ENCODE data around the gene GLUD1.
"Not testable (repeated sequence)": the region's sequence is repeated elsewhere in the genome, so short reads cannot be mapped to it uniquely, and the experiment has no call there.

Gene GLUD1

DNA sequence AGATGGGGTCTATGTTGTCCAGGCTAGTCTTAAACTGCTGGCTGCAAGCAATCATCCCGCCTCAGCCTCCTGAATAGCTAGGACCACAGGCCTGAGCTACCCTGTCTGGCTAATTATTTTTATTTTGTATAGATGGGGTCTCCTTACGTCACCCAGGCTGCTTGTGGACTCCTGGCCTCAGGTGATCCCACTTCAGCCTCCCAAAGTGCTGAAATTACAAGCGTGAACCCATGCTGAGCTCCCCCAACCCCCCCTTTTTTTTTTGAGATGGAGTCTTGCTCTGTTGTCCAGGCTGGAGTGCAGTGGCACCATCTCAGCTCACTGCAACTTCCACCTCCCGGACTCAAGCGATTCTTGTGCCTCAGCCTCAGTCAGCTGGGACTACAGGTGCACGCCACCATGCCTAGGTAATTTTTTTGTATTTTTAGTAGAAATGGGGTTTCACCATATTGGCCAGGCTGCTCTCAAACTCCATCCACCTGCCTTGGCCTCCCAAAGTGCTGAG lies 49.2 kb downstream of the GLUD1 start:
- CTCF ChIA-PET, result interaction anchor here (0.6 kb wide), 1 partner anchor 474 kb away, joined by 4 read pairs; no protein-coding TSS in a partner anchor
- POLR2A ChIA-PET (ENCODE audit: low non-redundant PET), result no interaction called here
- TF ChIP-seq, protein P1, sequence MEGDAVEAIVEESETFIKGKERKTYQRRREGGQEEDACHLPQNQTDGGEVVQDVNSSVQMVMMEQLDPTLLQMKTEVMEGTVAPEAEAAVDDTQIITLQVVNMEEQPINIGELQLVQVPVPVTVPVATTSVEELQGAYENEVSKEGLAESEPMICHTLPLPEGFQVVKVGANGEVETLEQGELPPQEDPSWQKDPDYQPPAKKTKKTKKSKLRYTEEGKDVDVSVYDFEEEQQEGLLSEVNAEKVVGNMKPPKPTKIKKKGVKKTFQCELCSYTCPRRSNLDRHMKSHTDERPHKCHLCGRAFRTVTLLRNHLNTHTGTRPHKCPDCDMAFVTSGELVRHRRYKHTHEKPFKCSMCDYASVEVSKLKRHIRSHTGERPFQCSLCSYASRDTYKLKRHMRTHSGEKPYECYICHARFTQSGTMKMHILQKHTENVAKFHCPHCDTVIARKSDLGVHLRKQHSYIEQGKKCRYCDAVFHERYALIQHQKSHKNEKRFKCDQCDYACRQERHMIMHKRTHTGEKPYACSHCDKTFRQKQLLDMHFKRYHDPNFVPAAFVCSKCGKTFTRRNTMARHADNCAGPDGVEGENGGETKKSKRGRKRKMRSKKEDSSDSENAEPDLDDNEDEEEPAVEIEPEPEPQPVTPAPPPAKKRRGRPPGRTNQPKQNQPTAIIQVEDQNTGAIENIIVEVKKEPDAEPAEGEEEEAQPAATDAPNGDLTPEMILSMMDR (conservative IDR thresholded peaks at IDR 0.05; ENCODE audit: low read depth), result no peak
- no peak for DNase-seq (ENCODE audit: low spot score)
- H3K27ac ChIP-seq, result no peak overlapping the region

DNA sequence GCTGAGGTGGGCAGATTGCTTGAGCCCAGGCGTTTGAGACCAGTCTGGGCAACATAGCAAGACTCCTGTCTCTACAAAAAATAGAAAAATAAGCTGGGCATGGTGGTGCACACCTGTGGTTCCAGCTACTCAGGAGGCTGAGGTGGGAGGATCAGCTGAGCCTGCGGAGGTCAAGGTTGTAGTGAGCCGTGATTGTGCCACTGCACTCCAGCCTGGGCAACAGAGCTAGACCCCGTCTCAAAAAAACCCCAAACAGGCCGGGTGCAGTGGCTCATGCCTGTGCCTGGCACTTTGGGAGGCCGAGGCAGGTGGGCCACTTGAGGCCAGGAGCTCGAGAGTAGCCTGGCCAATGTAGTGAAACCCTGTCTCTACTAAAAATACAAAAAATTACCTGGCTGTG lies 51.1 kb downstream of the GLUD1 start:
- CTCF ChIA-PET; DNase-seq (ENCODE audit: low spot score); POLR2A ChIA-PET (ENCODE audit: low non-redundant PET); H3K27ac ChIP-seq: not testable (repeated sequence)

DNA sequence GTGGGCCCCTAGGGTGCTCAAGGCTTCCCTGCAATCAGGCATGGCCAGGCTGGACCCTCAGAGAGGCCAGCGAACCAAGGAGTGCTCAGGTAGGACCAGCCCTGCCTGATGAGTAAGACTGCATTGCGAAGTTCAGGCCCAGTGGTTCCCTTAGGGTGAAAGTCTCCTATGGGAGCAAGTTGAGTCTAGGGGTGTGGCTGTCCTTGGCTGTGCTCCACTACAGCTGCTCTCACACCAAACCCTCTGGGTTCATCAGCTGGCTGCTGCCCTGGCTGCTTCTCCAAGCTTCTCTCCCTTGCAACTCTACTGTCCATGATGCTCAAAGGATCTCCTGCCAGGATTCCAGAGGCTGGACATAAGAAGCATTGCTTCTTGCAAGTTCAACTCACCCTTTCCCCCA lies 55.9 kb downstream of the GLUD1 start:
- peak; percentile 72 for DNase-seq (ENCODE audit: low spot score)
- TF ChIP-seq, protein P1 (conservative IDR thresholded peaks at IDR 0.05; ENCODE audit: low read depth), result no peak
- ChIA-PET POLR2A (ENCODE audit: low non-redundant PET) (no interaction called here), CTCF (interaction anchor here (0.5 kb wide), 1 partner anchor 68 kb away, joined by 3 read pairs; no protein-coding TSS in a partner anchor)
- H3K27ac ChIP-seq, result peak overlapping the region; percentile 48

DNA sequence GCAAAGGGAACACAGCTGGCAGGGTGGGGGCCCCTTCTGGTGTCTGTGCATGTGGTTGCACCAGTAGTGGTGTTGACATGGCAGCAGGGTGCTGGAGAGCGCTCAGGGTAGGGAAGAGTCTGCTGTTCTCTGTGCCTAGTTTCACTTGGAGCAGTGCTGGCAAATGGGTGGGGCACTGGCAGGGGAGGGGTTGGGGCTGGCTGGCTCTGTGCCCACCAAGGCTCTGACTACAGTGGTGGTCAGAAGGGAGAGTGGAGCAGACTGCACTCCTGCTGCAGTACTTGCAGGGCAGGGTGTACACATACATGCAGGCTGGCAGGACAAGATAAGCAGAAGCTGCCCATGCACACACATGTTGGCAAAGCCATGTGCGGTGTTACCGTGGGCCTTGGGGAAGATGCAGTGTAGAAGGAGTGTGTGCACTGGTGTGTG lies 56.3 kb downstream of the GLUD1 start:
- CTCF ChIA-PET, result interaction anchor here (0.5 to 0.9 kb wide), 2 partner anchors 68 kb away, joined by 3 to 4 read pairs; no protein-coding TSS in a partner anchor
- TF ChIP-seq, protein P1 (conservative IDR thresholded peaks at IDR 0.05; ENCODE audit: low read depth), result no peak
- no peak for DNase-seq (ENCODE audit: low spot score)
- POLR2A ChIA-PET (ENCODE audit: low non-redundant PET), result no interaction called here
- peak overlapping the region; percentile 48 for H3K27ac ChIP-seq

DNA sequence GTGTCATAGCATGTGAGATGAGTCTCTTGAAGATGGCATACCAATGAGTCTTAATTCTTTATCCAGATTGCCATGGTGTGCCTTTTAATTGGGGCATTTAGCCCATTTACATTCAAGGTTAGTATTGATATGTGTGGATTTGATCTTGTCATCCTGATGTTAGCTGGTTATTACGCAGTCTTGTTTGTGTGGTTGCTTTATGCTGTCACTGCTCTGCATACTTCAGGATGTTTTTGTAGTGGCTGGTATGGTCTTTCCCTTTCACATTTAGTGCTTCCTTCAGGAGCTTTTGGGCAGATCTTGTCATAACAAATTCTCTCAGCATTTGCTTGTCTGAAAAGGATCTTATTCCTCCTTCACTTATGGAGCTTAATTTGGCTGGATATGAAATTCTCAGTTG lies 58.0 kb downstream of the GLUD1 start:
- H3K27ac ChIP-seq, result no peak overlapping the region
- TF ChIP-seq, protein P1 (conservative IDR thresholded peaks at IDR 0.05; ENCODE audit: low read depth), result no peak
- DNase-seq (ENCODE audit: low spot score), result no peak
- POLR2A ChIA-PET (ENCODE audit: low non-redundant PET), result interaction anchor here (0.6 kb wide), 1 partner anchor 62 kb away, joined by 3 read pairs; no protein-coding TSS in a partner anchor
- CTCF ChIA-PET, result interaction anchor here (0.6 kb wide), 1 partner anchor 50 kb away, joined by 8 read pairs; no protein-coding TSS in a partner anchor

DNA sequence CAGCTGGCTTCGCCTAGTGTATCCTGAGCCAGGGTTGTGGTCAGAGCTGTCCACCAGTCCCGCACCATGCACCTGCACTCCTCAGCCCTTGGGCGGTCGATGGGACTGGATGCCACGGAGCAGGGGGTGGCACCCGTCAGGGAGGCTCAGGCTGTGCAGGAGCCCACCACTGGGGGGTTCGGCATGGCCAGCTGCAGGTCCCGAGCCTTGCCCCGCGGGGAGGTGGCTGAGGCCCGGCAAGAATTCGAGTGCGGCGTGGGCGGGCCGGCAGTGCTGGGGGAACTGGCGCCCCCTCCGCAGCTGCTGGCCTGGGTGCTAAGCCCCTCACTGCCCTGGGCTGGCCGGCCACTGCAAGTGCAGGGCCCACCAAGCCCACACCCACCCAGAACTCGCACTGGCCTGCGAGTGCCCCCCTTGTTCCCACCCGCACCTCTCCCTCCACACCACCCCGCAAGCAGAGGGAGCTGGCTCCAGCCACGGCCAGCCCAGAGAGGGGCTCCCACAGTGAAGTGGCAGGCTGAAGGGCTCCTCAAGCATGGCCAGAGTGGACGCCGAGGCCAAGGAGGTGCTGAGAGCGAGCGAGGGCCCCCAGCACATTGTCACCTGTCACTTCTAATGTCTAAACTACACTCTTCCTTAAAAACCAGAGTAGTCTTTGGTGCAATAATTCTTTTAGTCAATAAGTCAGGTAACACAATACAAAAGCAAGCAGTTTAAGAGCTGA lies 63.6 kb downstream of the GLUD1 start:
- CTCF ChIA-PET, result no interaction called here
- TF ChIP-seq, protein P1 (conservative IDR thresholded peaks at IDR 0.05; ENCODE audit: low read depth), result no peak
- no peak for DNase-seq (ENCODE audit: low spot score)
- POLR2A ChIA-PET (ENCODE audit: low non-redundant PET), result no interaction called here
- H3K27ac ChIP-seq, result no peak overlapping the region

DNA sequence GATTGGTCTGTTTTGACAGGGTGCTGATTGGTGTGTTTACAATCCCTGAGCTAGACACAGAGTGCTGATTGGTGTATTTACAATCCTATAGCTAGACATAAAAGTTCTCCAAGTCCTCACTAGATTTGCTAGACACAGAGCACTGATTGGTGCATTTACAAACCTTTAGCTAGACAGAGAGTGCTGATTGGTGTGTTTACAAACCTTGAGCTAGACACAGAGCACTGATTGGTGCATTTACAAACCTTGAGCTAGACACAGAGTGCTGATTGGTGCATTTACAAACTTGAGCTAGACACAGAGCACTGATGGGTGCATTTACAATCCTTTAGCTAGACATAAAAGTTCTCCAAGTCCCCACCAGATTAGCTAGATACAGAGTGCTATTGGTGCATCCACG lies 64.2 kb downstream of the GLUD1 start:
- POLR2A ChIA-PET (ENCODE audit: low non-redundant PET); DNase-seq (ENCODE audit: low spot score); CTCF ChIA-PET; H3K27ac ChIP-seq: not testable (repeated sequence)

DNA sequence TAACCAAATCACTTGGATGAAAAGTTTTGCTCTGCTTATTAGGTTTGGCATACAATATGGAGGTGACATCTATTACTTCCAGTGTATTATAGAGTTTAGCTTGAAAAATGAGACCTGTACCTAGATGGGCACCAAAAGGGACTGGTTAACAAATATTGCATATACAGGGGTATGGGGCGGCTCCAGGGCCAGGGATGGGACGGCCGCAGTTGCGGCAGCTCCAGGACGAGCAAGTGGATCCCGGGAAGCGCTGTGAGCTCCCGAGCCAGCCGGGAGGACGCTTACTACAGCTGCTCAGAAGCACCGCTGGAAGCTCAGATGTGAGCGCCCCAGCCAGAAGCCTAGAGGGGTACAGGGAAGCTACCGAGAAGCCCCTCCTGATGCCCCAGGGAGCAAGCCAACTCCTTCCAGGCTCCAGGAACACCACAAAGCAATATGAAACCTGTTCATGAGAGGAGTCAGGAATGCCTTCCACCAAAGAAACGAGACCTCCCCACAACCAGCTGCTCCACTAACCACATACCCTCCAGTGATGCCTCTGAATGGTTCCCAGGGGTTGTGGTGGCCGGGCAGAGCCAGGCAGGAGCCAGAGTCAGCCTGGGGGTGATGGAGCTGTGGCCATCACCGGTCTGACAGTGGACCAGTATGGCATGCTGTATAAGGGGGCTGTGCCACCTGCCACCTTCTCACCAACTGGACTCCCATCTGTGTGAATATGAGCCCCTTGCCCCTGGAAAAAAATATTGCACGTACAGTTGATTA lies 67.7 kb downstream of the GLUD1 start:
- POLR2A ChIA-PET (ENCODE audit: low non-redundant PET); CTCF ChIA-PET; DNase-seq (ENCODE audit: low spot score); H3K27ac ChIP-seq: not testable (repeated sequence)

DNA sequence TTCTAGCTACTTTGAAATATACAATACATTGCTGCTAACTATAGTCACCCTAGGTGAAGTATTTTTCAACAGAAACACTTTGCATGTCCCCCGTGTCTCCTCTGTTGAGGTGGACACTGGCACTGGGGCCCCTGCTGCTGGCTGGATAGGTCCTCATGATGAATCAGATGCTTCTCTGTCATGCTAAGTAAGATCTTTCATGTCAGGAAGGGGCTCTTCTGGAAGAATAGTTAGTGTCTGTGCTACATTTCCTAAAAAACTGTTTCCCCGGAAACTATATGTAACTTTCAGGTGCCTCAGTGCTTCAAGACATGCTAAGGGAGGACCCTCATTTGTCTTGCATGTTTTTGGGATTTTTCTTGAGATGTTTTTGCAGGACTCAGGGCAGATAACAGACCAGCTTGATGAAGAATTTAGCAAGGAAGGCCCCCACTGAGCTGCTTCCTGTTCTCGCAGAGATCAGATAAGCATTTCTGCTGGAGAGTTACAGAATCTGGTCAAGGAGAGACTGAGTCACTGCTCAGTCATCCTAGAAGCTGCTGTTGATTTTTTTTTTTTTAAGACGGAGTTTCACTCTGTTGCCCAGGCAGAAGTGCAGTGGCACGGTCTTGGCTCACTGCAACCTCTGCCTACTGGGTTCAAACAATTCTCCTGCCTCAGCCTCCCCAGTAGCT lies 69.2 kb downstream of the GLUD1 start:
- CTCF ChIA-PET; POLR2A ChIA-PET (ENCODE audit: low non-redundant PET); DNase-seq (ENCODE audit: low spot score); H3K27ac ChIP-seq: not testable (repeated sequence)

DNA sequence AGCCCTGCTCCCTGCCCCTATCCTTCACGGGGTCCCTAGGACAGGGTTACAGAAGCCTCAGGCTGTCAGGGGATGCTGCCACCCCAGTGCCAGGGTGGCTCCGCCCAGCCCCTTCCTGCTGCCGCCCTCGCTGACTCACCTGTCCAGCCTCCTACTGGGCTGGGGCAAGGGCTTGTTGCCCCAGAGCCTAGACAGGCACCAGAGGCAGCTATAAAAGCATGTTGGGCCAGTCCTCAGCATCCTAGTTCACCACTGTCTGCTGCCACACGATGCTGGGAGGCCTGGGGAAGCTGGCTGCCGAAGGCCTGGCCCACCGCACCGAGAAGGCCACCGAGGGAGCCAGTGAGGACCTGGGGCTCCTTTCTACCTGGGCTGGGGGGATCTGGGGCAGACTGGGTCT lies 74.6 kb downstream of the GLUD1 start, which contains the start of gene FAM25A:
Gene FAM25A (plus strand): TSS at position 239 of the 400 bp plus-strand sequence. CDS start 31 bp downstream, at position 270.
- DNase-seq (ENCODE audit: low spot score); CTCF ChIA-PET; H3K27ac ChIP-seq; POLR2A ChIA-PET (ENCODE audit: low non-redundant PET): not testable (repeated sequence)
